ENCODE measurements around the gene SLC16A11.

DNA sequence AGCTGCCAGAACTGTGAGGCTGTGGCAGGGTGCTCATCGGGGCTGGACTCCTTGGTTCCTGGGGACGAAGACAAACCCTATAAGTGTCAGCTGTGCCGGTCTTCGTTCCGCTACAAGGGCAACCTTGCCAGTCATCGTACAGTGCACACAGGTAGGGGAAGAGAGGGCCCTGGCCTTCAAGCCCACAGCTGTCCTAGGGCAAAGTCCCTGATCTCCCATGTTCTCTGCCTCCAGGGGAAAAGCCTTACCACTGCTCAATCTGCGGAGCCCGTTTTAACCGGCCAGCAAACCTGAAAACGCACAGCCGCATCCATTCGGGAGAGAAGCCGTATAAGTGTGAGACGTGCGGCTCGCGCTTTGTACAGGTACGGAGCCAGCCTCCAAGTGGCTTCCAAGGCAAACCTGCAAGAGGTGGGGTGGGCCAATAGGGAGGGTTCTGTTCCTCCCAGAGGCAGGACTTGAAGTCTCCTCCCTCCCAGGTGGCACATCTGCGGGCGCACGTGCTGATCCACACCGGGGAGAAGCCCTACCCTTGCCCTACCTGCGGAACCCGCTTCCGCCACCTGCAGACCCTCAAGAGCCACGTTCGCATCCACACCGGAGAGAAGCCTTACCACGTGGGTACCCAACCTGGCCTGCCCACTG is 17.3 kb downstream of the SLC16A11 start:
- no peak for TF ChIP-seq EZH2 (IDR thresholded peaks at IDR 0.05; ENCODE audit: low read depth)
- TF ChIP-seq, protein P1, sequence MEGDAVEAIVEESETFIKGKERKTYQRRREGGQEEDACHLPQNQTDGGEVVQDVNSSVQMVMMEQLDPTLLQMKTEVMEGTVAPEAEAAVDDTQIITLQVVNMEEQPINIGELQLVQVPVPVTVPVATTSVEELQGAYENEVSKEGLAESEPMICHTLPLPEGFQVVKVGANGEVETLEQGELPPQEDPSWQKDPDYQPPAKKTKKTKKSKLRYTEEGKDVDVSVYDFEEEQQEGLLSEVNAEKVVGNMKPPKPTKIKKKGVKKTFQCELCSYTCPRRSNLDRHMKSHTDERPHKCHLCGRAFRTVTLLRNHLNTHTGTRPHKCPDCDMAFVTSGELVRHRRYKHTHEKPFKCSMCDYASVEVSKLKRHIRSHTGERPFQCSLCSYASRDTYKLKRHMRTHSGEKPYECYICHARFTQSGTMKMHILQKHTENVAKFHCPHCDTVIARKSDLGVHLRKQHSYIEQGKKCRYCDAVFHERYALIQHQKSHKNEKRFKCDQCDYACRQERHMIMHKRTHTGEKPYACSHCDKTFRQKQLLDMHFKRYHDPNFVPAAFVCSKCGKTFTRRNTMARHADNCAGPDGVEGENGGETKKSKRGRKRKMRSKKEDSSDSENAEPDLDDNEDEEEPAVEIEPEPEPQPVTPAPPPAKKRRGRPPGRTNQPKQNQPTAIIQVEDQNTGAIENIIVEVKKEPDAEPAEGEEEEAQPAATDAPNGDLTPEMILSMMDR (conservative IDR thresholded peaks at IDR 0.05): no peak

Measured in PC-9 (cell line).